Nephron progenitor cell (in vitro differentiated cells): ENCODE data around the gene NAT14.

ENCODE experiments used
- DNase-seq: peaks from one replicate; pipeline ENCODE4 v3.0.0; 2021
- H3K27ac Mint-ChIP-seq: 2 replicates; pipeline ENCODE4 v1.8.0; 2021; ENCODE audit warnings: mild to moderate bottlenecking, moderate library complexity, mixed read lengths
- H3K27me3 Mint-ChIP-seq: 2 replicates; pipeline ENCODE4 v1.8.0; 2021; ENCODE audit warnings: mild to moderate bottlenecking, low read depth, mixed read lengths; ENCODE audit not compliant: poor library complexity
- H3K36me3 Mint-ChIP-seq: 2 replicates; pipeline ENCODE4 v1.8.0; 2021; ENCODE audit warnings: low read depth, mixed read lengths
- H3K4me1 Mint-ChIP-seq: 2 replicates; pipeline ENCODE4 v1.8.0; 2021; ENCODE audit warnings: mixed read lengths
- H3K4me3 Mint-ChIP-seq: 2 replicates; pipeline ENCODE4 v1.8.0; 2021; ENCODE audit warnings: mild to moderate bottlenecking, moderate library complexity, mixed read lengths
- H3K9me3 Mint-ChIP-seq: 2 replicates; pipeline ENCODE4 v1.8.0; 2021; ENCODE audit warnings: mild to moderate bottlenecking, moderate library complexity, mixed read lengths
- TF ChIP-seq, protein P1 (sequence below): fragments of 200-600 bp; sonication (generic); IDR thresholded peaks from 2 replicates; pipeline ENCODE4 v1.5.0; 2021; ENCODE audit warnings: antibody characterized with exemption

Gene NAT14

DNA sequence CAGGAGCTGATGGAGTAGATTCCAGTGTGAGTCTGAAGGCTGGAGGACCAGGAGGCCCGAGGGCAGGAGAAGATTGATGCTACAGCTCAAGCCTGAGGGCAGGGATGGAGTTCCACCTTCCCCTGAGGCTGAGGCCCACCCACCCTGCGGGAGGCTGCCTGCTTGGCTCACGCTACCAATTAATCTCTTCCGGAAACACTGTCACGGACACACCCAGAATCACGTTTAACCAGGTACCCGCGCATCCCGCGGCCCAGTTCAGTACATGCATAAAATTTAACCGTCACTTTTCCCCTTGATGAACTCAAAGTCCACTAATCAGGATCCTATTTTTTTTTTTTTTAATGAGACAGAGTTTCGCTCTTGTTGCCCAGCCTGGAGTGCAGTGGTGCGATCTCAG is 13.7 kb upstream of the NAT14 start:
- DNase-seq, result no peak
- Mint-ChIP-seq H3K4me3 (no peak overlapping the region), H3K27me3 (peaks cover 22% of the 10 kb centered on the region), H3K36me3 (no peaks in the 10 kb centered on the region), H3K4me1 (peaks cover 51% of the 10 kb centered on the region), H3K9me3 (no peaks in the 10 kb centered on the region), H3K27ac (no peak overlapping the region)
- TF ChIP-seq, protein P1, sequence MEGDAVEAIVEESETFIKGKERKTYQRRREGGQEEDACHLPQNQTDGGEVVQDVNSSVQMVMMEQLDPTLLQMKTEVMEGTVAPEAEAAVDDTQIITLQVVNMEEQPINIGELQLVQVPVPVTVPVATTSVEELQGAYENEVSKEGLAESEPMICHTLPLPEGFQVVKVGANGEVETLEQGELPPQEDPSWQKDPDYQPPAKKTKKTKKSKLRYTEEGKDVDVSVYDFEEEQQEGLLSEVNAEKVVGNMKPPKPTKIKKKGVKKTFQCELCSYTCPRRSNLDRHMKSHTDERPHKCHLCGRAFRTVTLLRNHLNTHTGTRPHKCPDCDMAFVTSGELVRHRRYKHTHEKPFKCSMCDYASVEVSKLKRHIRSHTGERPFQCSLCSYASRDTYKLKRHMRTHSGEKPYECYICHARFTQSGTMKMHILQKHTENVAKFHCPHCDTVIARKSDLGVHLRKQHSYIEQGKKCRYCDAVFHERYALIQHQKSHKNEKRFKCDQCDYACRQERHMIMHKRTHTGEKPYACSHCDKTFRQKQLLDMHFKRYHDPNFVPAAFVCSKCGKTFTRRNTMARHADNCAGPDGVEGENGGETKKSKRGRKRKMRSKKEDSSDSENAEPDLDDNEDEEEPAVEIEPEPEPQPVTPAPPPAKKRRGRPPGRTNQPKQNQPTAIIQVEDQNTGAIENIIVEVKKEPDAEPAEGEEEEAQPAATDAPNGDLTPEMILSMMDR, result no peak

DNA sequence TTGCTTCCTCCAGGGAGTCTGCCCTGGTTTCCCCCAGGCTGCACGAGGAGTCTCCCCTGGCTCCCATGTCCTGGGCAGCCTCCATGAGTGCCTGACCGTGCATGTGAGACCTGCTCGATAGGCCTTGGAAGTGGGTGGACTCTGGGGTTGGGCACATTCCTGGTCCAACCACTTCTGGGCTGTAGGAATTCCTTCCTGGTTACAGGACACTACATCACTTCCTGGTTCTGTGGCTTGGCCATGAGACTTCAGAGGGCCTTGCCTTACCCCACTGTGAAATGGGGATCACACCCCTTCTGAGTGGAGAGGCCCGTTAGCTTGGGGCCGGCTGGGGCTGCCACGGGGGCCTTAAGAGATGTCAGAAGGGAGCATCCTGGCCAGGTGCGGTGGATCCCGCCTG is 12.5 kb upstream of the NAT14 start:
- Mint-ChIP-seq H3K4me1 (peaks cover 49% of the 10 kb centered on the region), H3K27me3 (peaks cover 10% of the 10 kb centered on the region), H3K36me3 (no peaks in the 10 kb centered on the region), H3K4me3 (no peak overlapping the region), H3K27ac (no peak overlapping the region), H3K9me3 (no peaks in the 10 kb centered on the region)
- TF ChIP-seq, protein P1, result no peak
- no peak for DNase-seq

- no peaks in the 10 kb centered on the region for H3K36me3 Mint-ChIP-seq
- no peak for DNase-seq
- peak overlapping the region; percentile 92 for H3K27ac Mint-ChIP-seq
- peak overlapping the region; percentile 52 for H3K4me3 Mint-ChIP-seq
- no peaks in the 10 kb centered on the region for H3K9me3 Mint-ChIP-seq
- TF ChIP-seq, protein P1, result no peak
- peaks cover 4% of the 10 kb centered on the region for H3K27me3 Mint-ChIP-seq
- peaks cover 54% of the 10 kb centered on the region for H3K4me1 Mint-ChIP-seq
Measured at GRCh38 chr19:55473225-55474012, 11.6 kb upstream of the NAT14 start.

- Mint-ChIP-seq H3K36me3 (peaks cover 2% of the 10 kb centered on the region), H3K4me3 (peak overlapping the region; percentile 80), H3K4me1 (peaks cover 65% of the 10 kb centered on the region), H3K9me3 (no peaks in the 10 kb centered on the region), H3K27me3 (no peaks in the 10 kb centered on the region), H3K27ac (no peak overlapping the region)
- TF ChIP-seq, protein P1, result no peak
- DNase-seq, result no peak
Measured at GRCh38 chr19:55474269-55475265, 10.4 kb upstream of the NAT14 start.

DNA sequence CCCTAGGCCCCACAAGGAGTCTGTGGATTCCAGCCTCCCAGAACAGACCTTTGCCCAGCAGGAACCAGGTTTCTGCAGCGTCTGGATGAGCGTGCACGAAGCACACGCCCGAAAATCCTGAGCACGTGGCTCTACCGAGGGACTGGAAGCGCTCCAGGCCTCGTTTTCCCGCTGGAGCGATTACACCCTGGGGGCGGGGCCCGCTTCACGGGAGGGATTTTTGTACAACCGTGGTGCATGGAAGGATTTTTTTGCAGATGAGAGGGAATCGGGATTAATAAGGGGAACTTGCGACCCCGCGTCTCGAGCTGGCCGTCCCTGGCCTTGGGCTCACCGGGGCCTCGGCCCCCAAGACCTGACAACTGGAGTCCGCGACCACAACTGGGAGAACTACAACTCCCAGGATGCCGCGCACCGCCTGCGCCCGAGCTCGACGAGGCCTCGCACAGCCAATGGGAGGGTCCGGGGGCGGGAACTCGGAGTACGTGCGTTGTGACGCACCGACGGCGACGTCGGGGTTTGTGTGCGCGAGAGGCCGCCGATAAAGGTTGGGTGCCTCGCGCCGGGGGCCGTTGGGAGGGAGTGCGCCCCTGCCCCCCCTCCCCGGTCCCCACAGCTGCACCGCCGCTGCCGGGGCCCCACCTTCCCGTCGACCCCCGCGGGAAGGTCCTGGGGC is 8.8 kb upstream of the NAT14 start, which contains the start of gene ZNF628:
ZNF628 (plus strand) TSS at position 518 of the 676 bp plus-strand sequence. CDS start 3,294 bp downstream, outside the sequence.
- peak within 1 kb of the TSS; percentile 90 for H3K4me3 Mint-ChIP-seq
- H3K27me3 Mint-ChIP-seq, result no peaks in the 10 kb centered on the region
- TF ChIP-seq, protein P1, result no peak
- DNase-seq, result peak; percentile 98
- no peaks in the 10 kb centered on the region for H3K9me3 Mint-ChIP-seq
- peaks cover 72% of the 10 kb centered on the region for H3K4me1 Mint-ChIP-seq
- H3K27ac Mint-ChIP-seq, result peak within 1 kb of the TSS; percentile 64
- peaks cover 7% of the 10 kb centered on the region for H3K36me3 Mint-ChIP-seq
